ENCODE results near the gene PREX1. TPM values are rescaled to one million over a fixed set of nuclear protein-coding genes. Genes with fewer than 3 reads are reported as not detected.

PREX1 gene
- total and polyA plus RNA-seq, 4 donors, result 29.5 to 121 (median 69.3) TPM

- H3K27ac ChIP-seq (ENCODE audit: low read depth in 1 of 2, low read length in 1 of 2), result no peak overlapping the region
- no peak for DNase-seq
- peaks cover 0 to 1% (median 0%) of the 10 kb centered on the region in 4 donors for H3K36me3 ChIP-seq (ENCODE audit: control insufficient read depth in 4 of 4, insufficient read depth in 4 of 4, low read length in 4 of 4)
- no peak for TF ChIP-seq CTCF (IDR thresholded peaks at IDR 0.05; ENCODE audit: control extremely low read depth, extremely low read depth)
- H3K27me3 ChIP-seq (ENCODE audit: control insufficient read depth in 3 of 3, insufficient read depth in 3 of 3, low read length in 2 of 3), result peaks cover 0 to 33% (median 5%) of the 10 kb centered on the region in 3 donors
- H3K9ac ChIP-seq (ENCODE audit: insufficient read depth in 1 of 2, low read length in 2 of 2), result no peak overlapping the region
- H3K4me3 ChIP-seq, result no peak overlapping the region
- H3K4me1 ChIP-seq (ENCODE audit: control insufficient read depth in 5 of 5, insufficient read depth in 5 of 5, low read length in 5 of 5), result peaks cover 0 to 21% (median 0%) of the 10 kb centered on the region in 5 donors
- ATAC-seq (ENCODE audit: insufficient read depth, low FRiP score), result no peak
- peaks cover 0 to 2% (median 0%) of the 10 kb centered on the region in 4 donors for H3K9me3 ChIP-seq (ENCODE audit: control insufficient read depth in 4 of 4, insufficient read depth in 3 of 4, low read length in 3 of 4)
- 66 to 77% methylated on average over 3 of the region's 3 CpGs for WGBS, 2 donors
Measured at GRCh38 chr20:48793776-48794175, 34.0 kb downstream of the PREX1 start.

- WGBS, 2 donors, result 43 to 68% methylated on average over 6 of the region's 6 CpGs
- peaks cover 0 to 1% (median 0%) of the 10 kb centered on the region in 4 donors for H3K36me3 ChIP-seq (ENCODE audit: control insufficient read depth in 4 of 4, insufficient read depth in 4 of 4, low read length in 4 of 4)
- TF ChIP-seq CTCF (IDR thresholded peaks at IDR 0.05; ENCODE audit: control extremely low read depth, extremely low read depth), result no peak
- H3K4me3 ChIP-seq, result no peak overlapping the region
- no peak overlapping the region for H3K9ac ChIP-seq (ENCODE audit: insufficient read depth in 1 of 2, low read length in 2 of 2)
- peak in 2 of 3 donors; percentile 52 to 59 for DNase-seq
- H3K4me1 ChIP-seq (ENCODE audit: control insufficient read depth in 5 of 5, insufficient read depth in 5 of 5, low read length in 5 of 5), result peaks cover 0 to 33% (median 0%) of the 10 kb centered on the region in 5 donors
- ATAC-seq (ENCODE audit: insufficient read depth, low FRiP score), result no peak
- peaks cover 0 to 2% (median 0%) of the 10 kb centered on the region in 4 donors for H3K9me3 ChIP-seq (ENCODE audit: control insufficient read depth in 4 of 4, insufficient read depth in 3 of 4, low read length in 3 of 4)
- peaks cover 0 to 21% (median 5%) of the 10 kb centered on the region in 3 donors for H3K27me3 ChIP-seq (ENCODE audit: control insufficient read depth in 3 of 3, insufficient read depth in 3 of 3, low read length in 2 of 3)
- H3K27ac ChIP-seq (ENCODE audit: low read depth in 1 of 2, low read length in 1 of 2), result no peak overlapping the region
Measured at GRCh38 chr20:48791666-48792071, 36.1 kb downstream of the PREX1 start.

GRCh38 chr20:48791014-48791413 lies 36.8 kb downstream of the PREX1 start:
- DNase-seq (peak in 2 of 3 donors; percentile 10 to 54), ATAC-seq (ENCODE audit: insufficient read depth, low FRiP score) (no peak)
- Histone ChIP-seq H3K27ac (ENCODE audit: low read depth in 1 of 2, low read length in 1 of 2) (no peak overlapping the region), H3K4me1 (ENCODE audit: control insufficient read depth in 5 of 5, insufficient read depth in 5 of 5, low read length in 5 of 5) (peaks cover 0 to 34% (median 0%) of the 10 kb centered on the region in 5 donors), H3K9me3 (ENCODE audit: control insufficient read depth in 4 of 4, insufficient read depth in 3 of 4, low read length in 3 of 4) (peaks cover 0 to 2% (median 0%) of the 10 kb centered on the region in 4 donors), H3K36me3 (ENCODE audit: control insufficient read depth in 4 of 4, insufficient read depth in 4 of 4, low read length in 4 of 4) (peaks cover 0 to 1% (median 0%) of the 10 kb centered on the region in 4 donors), H3K4me3 (no peak overlapping the region), H3K9ac (ENCODE audit: insufficient read depth in 1 of 2, low read length in 2 of 2) (no peak overlapping the region), H3K27me3 (ENCODE audit: control insufficient read depth in 3 of 3, insufficient read depth in 3 of 3, low read length in 2 of 3) (peaks cover 0 to 22% (median 5%) of the 10 kb centered on the region in 3 donors)
- WGBS, 2 donors, result 34 to 40% methylated on average over 11 of the region's 11 CpGs
- TF ChIP-seq CTCF (IDR thresholded peaks at IDR 0.05; ENCODE audit: control extremely low read depth, extremely low read depth), result no peak

Measured in lung (tissue), 12 donors.